ENCODE data around the gene GTF2IRD1.

GRCh38 chr7:74479066-74479781 is 25.5 kb downstream of the GTF2IRD1 start:
- TF ChIP-seq CTCF (conservative IDR thresholded peaks at IDR 0.05 in 1 of 2, IDR thresholded peaks at IDR 0.05 in 1 of 2; ENCODE audit: extremely low read depth in 1 of 2, insufficient read depth in 1 of 2, low read depth in 1 of 2, low read length in 2 of 2) (no peak), EZH2 (IDR thresholded peaks at IDR 0.05; ENCODE audit: borderline replicate concordance, low read length) (no peak)

Data from mammary epithelial cell (primary cell).